ENCODE measurements around the gene GK2.

- no peak for TF ChIP-seq EZH2phosphoT487 (IDR thresholded peaks at IDR 0.05)
- no peak for TF ChIP-seq CTCF (IDR thresholded peaks at IDR 0.05)
- no peak for TF ChIP-seq EZH2 (IDR thresholded peaks at IDR 0.05)
Observed at GRCh38 chr4:79397951-79398350, 10.1 kb downstream of the GK2 start.
